IMR-90 (cell line): ENCODE measurements around the gene TMPRSS2. TPM values are rescaled to one million over a fixed set of nuclear protein-coding genes. Genes with fewer than 3 reads are reported as not detected.

Source experiments
- ATAC-seq: fragments of 200-7000 bp; cut with Tn5 transposase; 2 replicates; pipeline ENCODE4 v1.9.1; 2020; ENCODE audit warnings: low read depth, mild to moderate bottlenecking, moderate library complexity
- BruUV-seq: library from RNA; stranded (reverse); fragments of 400-500 nt; replicated peaks from 2 replicates; lab custom pipeline; 2021; lab: Mats Ljungman, UMichigan
- CTCF ChIA-PET: fragments of 300-600 bp; formaldehyde crosslinking; extraction: SDS; loops from one replicate; lab custom pipeline; 2021; ENCODE audit warnings: antibody characterized with exemption; lab: Yijun Ruan, JAX
- POLR2A ChIA-PET: fragments of 300-600 bp; sonication (Branson Sonifier 250); formaldehyde crosslinking; loops from one replicate; lab custom pipeline; 2022; ENCODE audit warnings: antibody characterized with exemption; ENCODE audit not compliant: unreplicated experiment; lab: Charles Lee
- DNase-seq: peaks from one replicate; pipeline ENCODE4 v3.0.0; 2013
- H2AFZ ChIP-seq: replicated peaks from 2 replicates; pipeline ENCODE3; 2013; ENCODE audit warnings: low read length, mild to moderate bottlenecking; ENCODE audit not compliant: poor library complexity
- H2AK5ac ChIP-seq: 2 replicates; pipeline ENCODE4 v1.6.1; 2013; ENCODE audit warnings: low read depth, low read length, inconsistent platforms
- H2AK9ac ChIP-seq: replicated peaks from 2 replicates; pipeline ENCODE3; 2013; ENCODE audit warnings: mild to moderate bottlenecking, low read depth, low read length, moderate library complexity; ENCODE audit not compliant: poor library complexity
- H2BK120ac ChIP-seq: 2 replicates; pipeline ENCODE4 v1.6.1; 2013; ENCODE audit warnings: low read depth, low read length, inconsistent platforms
- H2BK15ac ChIP-seq: 3 replicates; pipeline ENCODE4 v1.6.1; 2013; ENCODE audit warnings: low read depth, low read length, inconsistent platforms
- H2BK20ac ChIP-seq: 2 replicates; pipeline ENCODE4 v1.6.1; 2013; ENCODE audit warnings: low read depth, mild to moderate bottlenecking, inconsistent platforms, low read length, moderate library complexity
- H2BK5ac ChIP-seq: 2 replicates; pipeline ENCODE4 v1.6.1; 2013; ENCODE audit warnings: mild to moderate bottlenecking, low read depth, low read length, inconsistent platforms; ENCODE audit not compliant: poor library complexity, severe bottlenecking
- H3K14ac ChIP-seq: replicated peaks from 2 replicates; pipeline ENCODE4 v1.6.1; 2013; ENCODE audit warnings: low read depth, low read length, inconsistent platforms
- H3K18ac ChIP-seq: 2 replicates; pipeline ENCODE4 v1.6.1; 2013; ENCODE audit warnings: low read depth, low read length, control low read depth
- H3K23ac ChIP-seq: 2 replicates; pipeline ENCODE4 v1.6.1; 2013; ENCODE audit warnings: low read depth, low read length, inconsistent platforms
- H3K27ac ChIP-seq: 2 replicates; pipeline ENCODE4 v1.5.1; 2013; ENCODE audit warnings: mild to moderate bottlenecking, control low read depth, low read length; ENCODE audit not compliant: insufficient read depth
- H3K27me3 ChIP-seq: 2 replicates; pipeline ENCODE4 v1.6.1; 2013; ENCODE audit warnings: low read length; ENCODE audit not compliant: control insufficient read depth, insufficient read depth
- H3K36me3 ChIP-seq: 2 replicates; pipeline ENCODE4 v1.6.1; 2013; ENCODE audit warnings: low read length, mixed read lengths; ENCODE audit not compliant: control insufficient read depth, insufficient read depth
- H3K4ac ChIP-seq: 2 replicates; pipeline ENCODE4 v1.6.1; 2013; ENCODE audit warnings: low read depth, low read length, inconsistent platforms
- H3K4me1 ChIP-seq: 2 replicates; pipeline ENCODE4 v1.6.1; 2013; ENCODE audit warnings: low read length, mixed read lengths; ENCODE audit not compliant: control insufficient read depth, insufficient read depth
- H3K4me2 ChIP-seq: 2 replicates; pipeline ENCODE4 v1.6.1; 2013; ENCODE audit warnings: low read depth, mild to moderate bottlenecking, control low read depth, low read length, moderate library complexity
- H3K4me3 ChIP-seq: 2 replicates; pipeline ENCODE4 v1.5.1; 2013; ENCODE audit warnings: low read depth, mild to moderate bottlenecking, control low read depth, low read length, moderate library complexity; ENCODE audit not compliant: insufficient read depth
- H3K56ac ChIP-seq: 2 replicates; pipeline ENCODE4 v1.6.1; 2013; ENCODE audit warnings: low read length, inconsistent platforms; ENCODE audit not compliant: insufficient read depth; ENCODE audit errors: extremely low read depth
- H3K79me1 ChIP-seq, 2 experiments: 2 replicates each; pipeline ENCODE4 v1.6.1; 2013; ENCODE audit warnings: low read length in 2 of 2, inconsistent platforms in 1 of 2, low read depth in 1 of 2
- H3K9ac ChIP-seq: 2 replicates; pipeline ENCODE4 v1.6.1; 2013; ENCODE audit warnings: low read depth, low read length, control low read depth
- H3K9me1 ChIP-seq: 2 replicates; pipeline ENCODE4 v1.6.1; 2013; ENCODE audit warnings: low read length, inconsistent platforms; ENCODE audit not compliant: insufficient read depth
- H3K9me3 ChIP-seq: 2 replicates; pipeline ENCODE4 v1.6.1; 2013; ENCODE audit warnings: low read length; ENCODE audit not compliant: control insufficient read depth, insufficient read depth
- H4K20me1 ChIP-seq: 2 replicates; pipeline ENCODE4 v1.6.1; 2013; ENCODE audit warnings: low read length, inconsistent platforms; ENCODE audit not compliant: insufficient read depth
- H4K5ac ChIP-seq: 2 replicates; pipeline ENCODE4 v1.6.1; 2013; ENCODE audit warnings: mild to moderate bottlenecking, low read depth, low read length, control low read depth
- H4K8ac ChIP-seq, 2 experiments: 2 replicates each; pipeline ENCODE4 v1.6.1; 2013; ENCODE audit warnings: low read depth in 2 of 2, low read length in 2 of 2, control low read depth in 1 of 2, inconsistent platforms in 1 of 2
- H4K91ac ChIP-seq: 2 replicates; pipeline ENCODE4 v1.6.1; 2013; ENCODE audit warnings: low read depth, low read length, inconsistent platforms; ENCODE audit not compliant: insufficient read depth
- ELK1 ChIP-seq: fragments of 150-350 bp; IDR thresholded peaks from 2 replicates; pipeline ENCODE4 v1.6.1; 2016; ENCODE audit warnings: low read depth, mild to moderate bottlenecking, low read length, moderate library complexity, borderline replicate concordance
- MAZ ChIP-seq: IDR thresholded peaks from 2 replicates; pipeline ENCODE4 v1.6.1; 2012; ENCODE audit warnings: low read depth, mild to moderate bottlenecking, low read length, improper control_type of control experiment, moderate library complexity, borderline replicate concordance
- MXI1 ChIP-seq: IDR thresholded peaks from 2 replicates; pipeline ENCODE4 v1.6.1; 2012; ENCODE audit warnings: low read depth, mild to moderate bottlenecking, low read length, moderate library complexity, borderline replicate concordance
- SMC3 ChIP-seq: fragments of 150-350 bp; IDR thresholded peaks from 2 replicates; pipeline ENCODE4 v1.6.1; 2016; ENCODE audit warnings: low read depth, mild to moderate bottlenecking, antibody characterized with exemption, low read length, moderate library complexity
- WGBS, 2 experiments: methylation state at CpG; one replicate each; pipeline versions ENCODE4 v1.1.5 to v1.1.7; 2013; ENCODE audit warnings: missing lambda C conversion rate in 2 of 2; ENCODE audit not compliant: insufficient read length in 1 of 2; ENCODE audit errors: extremely low coverage in 2 of 2; 5-methylcytosine and 5-hydroxymethylcytosine counted together
- dilution Hi-C: fragments of 300-500 bp; cut with HindIII; formaldehyde crosslinking; loops from one replicate; pipeline ENCODE4 v1.14.3; 2018; ENCODE audit warnings: low sequenced_read_pairs; ENCODE audit not compliant: unreplicated experiment
- in situ Hi-C: fragments of 300-500 bp; cut with MboI; formaldehyde crosslinking; loops from 3 replicates; pipeline ENCODE4 v1.14.3; 2019; ENCODE audit warnings: low sequenced_read_pairs, inconsistent platforms, mixed read lengths
- intact Hi-C: fragments of 100-400 bp; cut with micrococcal nuclease; formaldehyde crosslinking; loops from 2 replicates; pipeline ENCODE4 v1.10.0; 2022
- polyA plus RNA-seq, 3 experiments: library from polyadenylated mRNA; depleted of rRNA; stranded (reverse); fragments of >200 nt; gene quantifications; 2 replicates each; pipeline ENCODE4 v1.2.3, GENCODE V29; 2012; ENCODE audit warnings: low replicate concordance in 1 of 3
- total RNA-seq: library from RNA; depleted of rRNA; stranded (reverse); fragments of >200 nt; gene quantifications from 2 replicates; pipeline ENCODE4 v1.2.3, GENCODE V29; 2012

TMPRSS2 gene
- total and polyA plus RNA-seq, 2 of the 4 experiments (the other 2 are of a cell fraction): not detected

- H4K91ac ChIP-seq: no peak overlapping the region
- in situ Hi-C loops: no loop called here
- no CpG with 5 or more reads among the region's 4 CpGs for WGBS, 2 experiments
- H4K5ac ChIP-seq: no peak overlapping the region
- no peak overlapping the region for H3K18ac ChIP-seq
- no peak overlapping the region for H2BK15ac ChIP-seq
- H3K23ac ChIP-seq: no peak overlapping the region
- intact Hi-C loops: no loop called here
- no peaks in the 10 kb centered on the region for H3K9me1 ChIP-seq
- no peak overlapping the region for H4K8ac ChIP-seq
- no peaks in the 10 kb centered on the region for H4K20me1 ChIP-seq
- H3K9me3 ChIP-seq: no peaks in the 10 kb centered on the region
- H3K56ac ChIP-seq: no peak overlapping the region
- ATAC-seq (no peak), DNase-seq (no peak)
- no peak overlapping the region for H3K4me3 ChIP-seq
- BruUV-seq: no TSS peak
- CTCF ChIA-PET: no interaction called here
- POLR2A ChIA-PET: no interaction called here
- H3K9ac ChIP-seq: no peak overlapping the region
- dilution Hi-C loops: no loop called here
- H3K27me3 ChIP-seq: peaks cover 49% of the 10 kb centered on the region
- H3K4ac ChIP-seq: no peak overlapping the region
- H2AFZ ChIP-seq: no peak overlapping the region
- H3K79me1 ChIP-seq: no peaks in the 10 kb centered on the region
- no peaks in the 10 kb centered on the region for H3K36me3 ChIP-seq
- no peak overlapping the region for H2AK9ac ChIP-seq
- H2BK5ac ChIP-seq: no peak overlapping the region
- H3K4me1 ChIP-seq: no peaks in the 10 kb centered on the region
- H3K14ac ChIP-seq: no peak overlapping the region
- no peak overlapping the region for H2BK20ac ChIP-seq
- H3K4me2 ChIP-seq: no peak overlapping the region
- H3K27ac ChIP-seq: no peak overlapping the region
- H2BK120ac ChIP-seq: no peak overlapping the region
- no peak for TF ChIP-seq SMC3
- no peak for TF ChIP-seq MAZ
- TF ChIP-seq ELK1: no peak
- no peak for TF ChIP-seq MXI1
- no peak overlapping the region for H2AK5ac ChIP-seq
Measured at GRCh38 chr21:41503331-41503730, 4.6 kb downstream of the TMPRSS2 start.
